CD4-positive, alpha-beta T cell treated with Interleukin-4 for 4 hours (primary cell): ENCODE results near the gene TLCD4.
"Not testable (repeated sequence)": the region's sequence is repeated elsewhere in the genome, so short reads cannot be mapped to it uniquely, and the experiment has no call there.

Experiments
- DNase-seq: peaks from one replicate; pipeline ENCODE4 v3.0.0-alpha.2; 2020

Gene TLCD4

GRCh38 chr1:95117207-95118066 lies at the start of gene TLCD4:
TLCD4 (plus strand) TSS chr1:95117355; CDS start chr1:95143902, 26,547 bp downstream.
- DNase-seq, result peak; percentile 4

GRCh38 chr1:95067568-95067967 lies 49.6 kb upstream of the TLCD4 start:
- DNase-seq, result no peak

GRCh38 chr1:95068956-95069709 lies 48.0 kb upstream of the TLCD4 start:
- no peak for DNase-seq

- DNase-seq, result no peak
Observed at GRCh38 chr1:95069710-95070093, 47.5 kb upstream of the TLCD4 start.

GRCh38 chr1:95071539-95071938 lies 45.6 kb upstream of the TLCD4 start:
- DNase-seq, result no peak

GRCh38 chr1:95072117-95072516 lies 45.0 kb upstream of the TLCD4 start:
- DNase-seq, result no peak

- peak; percentile 93 for DNase-seq
Observed at GRCh38 chr1:95072532-95073419, 44.4 kb upstream of the TLCD4 start, which contains the start of gene ALG14. ALG14 (minus strand) TSS chr1:95072951; CDS start chr1:95072898, 53 bp downstream.

GRCh38 chr1:95073446-95073845 lies 43.7 kb upstream of the TLCD4 start:
- no peak for DNase-seq

- DNase-seq, result no peak
Observed at GRCh38 chr1:95076034-95076433, 41.1 kb upstream of the TLCD4 start.

- no peak for DNase-seq
Observed at GRCh38 chr1:95080446-95080845, 36.7 kb upstream of the TLCD4 start.

GRCh38 chr1:95080879-95081278 lies 36.3 kb upstream of the TLCD4 start:
- DNase-seq, result no peak

- DNase-seq, result peak; percentile 45
Observed at GRCh38 chr1:95084317-95085176, 32.6 kb upstream of the TLCD4 start.

- DNase-seq, result no peak
Observed at GRCh38 chr1:95085376-95085775, 31.8 kb upstream of the TLCD4 start.

- DNase-seq, result no peak
Observed at GRCh38 chr1:95086949-95087533, 30.1 kb upstream of the TLCD4 start.

GRCh38 chr1:95088303-95088702 lies 28.9 kb upstream of the TLCD4 start:
- DNase-seq, result no peak

GRCh38 chr1:95089650-95090287 lies 27.4 kb upstream of the TLCD4 start:
- DNase-seq, result no peak

- DNase-seq, result not testable (repeated sequence)
Observed at GRCh38 chr1:95091290-95091689, 25.9 kb upstream of the TLCD4 start.

- not testable (repeated sequence) for DNase-seq
Observed at GRCh38 chr1:95092891-95093290, 24.3 kb upstream of the TLCD4 start.

- no peak for DNase-seq
Observed at GRCh38 chr1:95093296-95093695, 23.9 kb upstream of the TLCD4 start.

GRCh38 chr1:95094923-95095322 lies 22.2 kb upstream of the TLCD4 start:
- no peak for DNase-seq

GRCh38 chr1:95095833-95096217 lies 21.3 kb upstream of the TLCD4 start:
- no peak for DNase-seq
